Large intestine (tissue), 3 donors: ENCODE measurements around the gene OPCML. TPM values are rescaled to one million over a fixed set of nuclear protein-coding genes. Genes with fewer than 3 reads are reported as not detected.
A peak's percentile ranks its signal among the peaks of the same experiment; 100 is the strongest.

Experiments used
- DNase-seq, 2 donors: peaks; one replicate each; pipeline versions ENCODE4 v3.0.0 to v3.0.0-alpha.2; 2013
- H3K27ac ChIP-seq: one replicate; pipeline ENCODE4 v1.5.1; 2013; ENCODE audit warnings: low read length
- H3K27me3 ChIP-seq: 2 replicates; pipeline ENCODE4 v1.6.1; 2013; ENCODE audit warnings: low read length; ENCODE audit not compliant: control insufficient read depth, insufficient read depth
- H3K36me3 ChIP-seq: 2 replicates; pipeline ENCODE4 v1.6.1; 2013; ENCODE audit warnings: low read length; ENCODE audit not compliant: control insufficient read depth, insufficient read depth
- H3K4me1 ChIP-seq: one replicate; pipeline ENCODE4 v1.6.1; 2013; ENCODE audit warnings: low read length; ENCODE audit not compliant: control insufficient read depth, insufficient read depth
- H3K4me3 ChIP-seq: one replicate; pipeline ENCODE4 v1.5.1; 2013; ENCODE audit warnings: low read length
- H3K9me3 ChIP-seq: one replicate; pipeline ENCODE4 v1.6.1; 2013; ENCODE audit warnings: mild to moderate bottlenecking, low read depth, low read length, moderate library complexity; ENCODE audit not compliant: control insufficient read depth
- WGBS: methylation state at CpG from one replicate; pipeline ENCODE4 v1.1.5; 2013; ENCODE audit warnings: low lambda C conversion rate; ENCODE audit not compliant: insufficient coverage; 5-methylcytosine and 5-hydroxymethylcytosine counted together
- polyA plus RNA-seq: library from polyadenylated mRNA; unstranded; fragments of 120-200 nt; gene quantifications from one replicate; pipeline ENCODE4 v1.2.1, GENCODE V29; 2013

Gene OPCML
- polyA plus RNA-seq, 1 donor: 1.4 TPM

GRCh38 chr11:133104009-133104744 is 428.1 kb downstream of the OPCML start:
- Histone ChIP-seq H3K36me3 (no peaks in the 10 kb centered on the region), H3K9me3 (no peaks in the 10 kb centered on the region), H3K27ac (no peak overlapping the region), H3K4me1 (no peaks in the 10 kb centered on the region), H3K4me3 (no peak overlapping the region), H3K27me3 (no peaks in the 10 kb centered on the region)
- WGBS: 60% methylated on average over 1 of the region's 4 CpGs
- no peak for DNase-seq

- no peak overlapping the region for H3K4me3 ChIP-seq
- no peaks in the 10 kb centered on the region for H3K9me3 ChIP-seq
- no peak for DNase-seq
- no peaks in the 10 kb centered on the region for H3K36me3 ChIP-seq
- no peaks in the 10 kb centered on the region for H3K4me1 ChIP-seq
- no peak overlapping the region for H3K27ac ChIP-seq
- H3K27me3 ChIP-seq: no peaks in the 10 kb centered on the region
- 63% methylated on average over 1 of the region's 5 CpGs for WGBS
Measured at GRCh38 chr11:133096981-133097380, 435.3 kb downstream of the OPCML start.

GRCh38 chr11:133086518-133086917 is 445.8 kb downstream of the OPCML start:
- no peak overlapping the region for H3K27ac ChIP-seq

GRCh38 chr11:133082841-133083488 is 449.3 kb downstream of the OPCML start:
- H3K27me3 ChIP-seq: peaks cover 52% of the 10 kb centered on the region
- WGBS: no CpG with 5 or more reads among the region's 71 CpGs
- peak overlapping the region; percentile 19 for H3K4me3 ChIP-seq

More at GRCh38 chr11:133086518-133086917, 445.8 kb downstream of the OPCML start:
- H3K9me3 ChIP-seq: peaks cover 6% of the 10 kb centered on the region
- H3K4me1 ChIP-seq: peaks cover 3% of the 10 kb centered on the region
- no peak for DNase-seq
- no peak overlapping the region for H3K4me3 ChIP-seq
- H3K27me3 ChIP-seq: peaks cover 35% of the 10 kb centered on the region
- WGBS: 50% methylated on average over 1 of the region's 5 CpGs
- no peaks in the 10 kb centered on the region for H3K36me3 ChIP-seq

GRCh38 chr11:133082453-133082781 is 449.9 kb downstream of the OPCML start:
- peak in 1 of 2 donors; percentile 14 for DNase-seq
- no peak overlapping the region for H3K4me3 ChIP-seq
- H3K27ac ChIP-seq: no peak overlapping the region
- H3K36me3 ChIP-seq: no peaks in the 10 kb centered on the region
- peaks cover 6% of the 10 kb centered on the region for H3K9me3 ChIP-seq
- no CpG with 5 or more reads among the region's 23 CpGs for WGBS
- peaks cover 50% of the 10 kb centered on the region for H3K27me3 ChIP-seq
- H3K4me1 ChIP-seq: peaks cover 3% of the 10 kb centered on the region

More at GRCh38 chr11:133082841-133083488, 449.3 kb downstream of the OPCML start:
- H3K27ac ChIP-seq: no peak overlapping the region
- peak; percentile 68 to 77 for DNase-seq
- H3K9me3 ChIP-seq: peaks cover 6% of the 10 kb centered on the region
- peaks cover 3% of the 10 kb centered on the region for H3K4me1 ChIP-seq
- H3K36me3 ChIP-seq: no peaks in the 10 kb centered on the region

GRCh38 chr11:133081730-133082452 is 450.4 kb downstream of the OPCML start:
- no peak for DNase-seq
- peaks cover 52% of the 10 kb centered on the region for H3K27me3 ChIP-seq
- peaks cover 6% of the 10 kb centered on the region for H3K9me3 ChIP-seq
- no peak overlapping the region for H3K27ac ChIP-seq
- WGBS: no CpG with 5 or more reads among the region's 43 CpGs
- H3K4me3 ChIP-seq: no peak overlapping the region
- peaks cover 3% of the 10 kb centered on the region for H3K4me1 ChIP-seq
- H3K36me3 ChIP-seq: no peaks in the 10 kb centered on the region

GRCh38 chr11:133081020-133081419 is 451.3 kb downstream of the OPCML start:
- Histone ChIP-seq H3K27ac (no peak overlapping the region), H3K27me3 (peaks cover 57% of the 10 kb centered on the region), H3K9me3 (peaks cover 6% of the 10 kb centered on the region), H3K4me1 (peaks cover 3% of the 10 kb centered on the region), H3K4me3 (no peak overlapping the region), H3K36me3 (no peaks in the 10 kb centered on the region)
- DNase-seq: no peak
- WGBS: no CpG with 5 or more reads among the region's 9 CpGs

GRCh38 chr11:133078591-133079404 is 453.5 kb downstream of the OPCML start:
- WGBS: 60% methylated on average over 2 of the region's 24 CpGs
- peaks cover 3% of the 10 kb centered on the region for H3K4me1 ChIP-seq
- peak in 1 of 2 donors; percentile 16 for DNase-seq
- no peaks in the 10 kb centered on the region for H3K36me3 ChIP-seq
- H3K27me3 ChIP-seq: peaks cover 50% of the 10 kb centered on the region
- H3K9me3 ChIP-seq: peaks cover 6% of the 10 kb centered on the region
- no peak overlapping the region for H3K27ac ChIP-seq
- no peak overlapping the region for H3K4me3 ChIP-seq

GRCh38 chr11:133078012-133078411 is 454.3 kb downstream of the OPCML start:
- no CpG with 5 or more reads among the region's 16 CpGs for WGBS
- Histone ChIP-seq H3K4me1 (no peaks in the 10 kb centered on the region), H3K9me3 (peaks cover 2% of the 10 kb centered on the region), H3K36me3 (no peaks in the 10 kb centered on the region), H3K27me3 (peaks cover 44% of the 10 kb centered on the region), H3K4me3 (no peak overlapping the region), H3K27ac (no peak overlapping the region)
- no peak for DNase-seq

GRCh38 chr11:133075351-133075750 is 456.9 kb downstream of the OPCML start:
- H3K36me3 ChIP-seq: no peaks in the 10 kb centered on the region
- H3K27ac ChIP-seq: no peak overlapping the region
- no CpG with 5 or more reads among the region's 8 CpGs for WGBS
- no peaks in the 10 kb centered on the region for H3K4me1 ChIP-seq
- H3K9me3 ChIP-seq: no peaks in the 10 kb centered on the region
- no peak overlapping the region for H3K4me3 ChIP-seq
- DNase-seq: no peak
- H3K27me3 ChIP-seq: peaks cover 43% of the 10 kb centered on the region
